HG03060 (cell line): ENCODE measurements around the gene KLHL22.
"Not testable (repeated sequence)": the region's sequence is repeated elsewhere in the genome, so short reads cannot be mapped to it uniquely, and the experiment has no call there.

Experiments used
- ATAC-seq: cut with Tn5 transposase; IDR thresholded peaks from one replicate; pipeline ENCODE4 v1.9.1; 2021; ENCODE audit warnings: low read depth, moderate number of reproducible peaks; ENCODE audit not compliant: unreplicated experiment

KLHL22 gene

GRCh38 chr22:20423906-20424551, 71.6 kb downstream of the KLHL22 start:
- ATAC-seq = no peak

GRCh38 chr22:20423008-20423905, 72.3 kb downstream of the KLHL22 start:
- ATAC-seq = no peak

DNA sequence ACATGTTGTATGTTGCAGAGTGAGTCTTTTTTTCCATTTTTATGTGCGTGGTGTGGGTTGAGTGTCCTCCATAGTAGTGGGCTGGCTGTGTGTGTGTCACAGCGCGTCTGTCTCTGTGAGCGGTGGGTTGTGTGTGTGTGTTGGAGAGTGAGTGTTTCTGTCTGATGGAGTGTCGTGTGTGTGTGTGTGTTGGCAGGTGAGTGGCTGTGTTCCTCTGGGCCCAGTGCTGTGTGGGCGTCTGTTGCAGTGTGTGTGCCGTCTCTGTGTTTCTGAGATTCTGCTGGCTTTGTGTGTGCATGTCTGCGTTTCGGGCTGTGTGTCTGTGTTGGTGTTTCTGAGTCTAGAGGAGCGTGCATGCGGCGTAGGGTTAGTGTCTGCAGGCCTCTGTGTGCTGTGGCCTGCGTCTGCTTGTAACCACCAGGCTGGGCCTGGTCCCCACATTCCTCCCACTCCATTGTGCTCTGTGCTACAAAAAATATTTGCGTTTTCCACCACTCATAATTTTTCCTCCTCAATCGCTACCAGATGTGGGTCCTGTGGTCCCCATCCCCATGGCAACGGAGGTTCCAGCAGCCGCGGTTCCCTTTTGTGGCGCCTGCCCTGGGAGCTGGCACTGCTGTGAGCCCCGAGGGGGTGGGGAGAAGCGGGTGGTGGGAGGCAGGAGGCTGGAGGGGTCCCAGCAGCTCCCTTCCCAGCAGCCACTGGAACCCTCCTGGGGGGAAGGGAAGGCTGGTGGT, 73.2 kb downstream of the KLHL22 start:
- no peak for ATAC-seq

DNA sequence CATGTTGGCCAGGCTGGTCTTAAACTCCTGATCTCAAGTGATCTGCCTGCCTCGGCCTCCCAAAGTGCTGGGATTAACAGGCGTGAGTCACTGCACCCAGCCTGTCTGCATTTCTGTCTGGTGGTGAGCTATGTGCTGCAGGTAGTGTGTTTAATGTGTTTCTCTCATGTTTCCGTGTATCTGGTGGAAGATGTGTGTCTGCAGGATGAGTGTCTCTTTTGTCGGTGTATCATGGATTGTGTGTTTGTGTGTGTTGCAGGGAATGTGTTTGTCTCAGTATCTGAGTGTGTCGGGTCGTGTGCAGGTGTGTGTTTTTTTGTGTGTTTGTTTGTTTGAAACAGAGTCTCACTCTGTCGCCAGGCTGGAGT, 74.1 kb downstream of the KLHL22 start:
- ATAC-seq = no peak

- no peak for ATAC-seq
Measured at GRCh38 chr22:20420157-20420842, 75.3 kb downstream of the KLHL22 start.

DNA sequence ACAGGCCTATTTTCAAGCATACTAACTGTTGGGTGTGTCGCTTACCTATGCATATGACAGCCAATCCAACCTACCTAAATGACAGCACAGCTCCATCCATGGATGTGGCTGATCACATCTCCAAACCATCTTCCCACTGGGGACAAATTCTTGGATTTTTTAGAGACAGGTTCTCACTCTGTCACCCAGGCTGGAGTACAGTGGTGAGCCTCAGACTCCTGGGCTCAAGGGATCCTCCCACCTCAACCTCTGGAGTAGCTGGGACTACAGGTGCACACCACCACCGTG, 76.0 kb downstream of the KLHL22 start:
- ATAC-seq = no peak

- ATAC-seq = no peak
Measured at GRCh38 chr22:20418211-20418788, 77.3 kb downstream of the KLHL22 start.

DNA sequence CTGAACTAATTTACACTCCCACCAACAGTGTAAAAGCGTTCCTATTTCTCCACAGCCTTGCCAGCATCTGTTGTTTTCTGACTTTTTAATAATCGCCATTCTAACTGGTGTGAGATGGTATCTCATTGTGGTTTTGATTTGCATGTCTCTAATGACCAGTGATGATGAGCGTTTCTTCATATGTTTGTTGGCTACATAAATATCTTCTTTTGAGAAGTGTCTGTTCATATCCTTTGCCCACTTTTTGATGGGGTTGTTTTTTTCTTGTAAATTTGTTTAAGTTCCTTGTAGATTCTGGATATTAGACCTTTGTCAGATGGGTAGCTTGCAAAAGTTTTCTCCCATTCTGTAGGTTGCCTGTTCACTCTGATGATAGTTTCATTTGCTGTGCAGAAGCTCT, 79.9 kb downstream of the KLHL22 start:
- ATAC-seq = not testable (repeated sequence)

- not testable (repeated sequence) for ATAC-seq
Measured at GRCh38 chr22:20415241-20415640, 80.4 kb downstream of the KLHL22 start.

- ATAC-seq = no peak
Measured at GRCh38 chr22:20414450-20414849, 81.1 kb downstream of the KLHL22 start.

DNA sequence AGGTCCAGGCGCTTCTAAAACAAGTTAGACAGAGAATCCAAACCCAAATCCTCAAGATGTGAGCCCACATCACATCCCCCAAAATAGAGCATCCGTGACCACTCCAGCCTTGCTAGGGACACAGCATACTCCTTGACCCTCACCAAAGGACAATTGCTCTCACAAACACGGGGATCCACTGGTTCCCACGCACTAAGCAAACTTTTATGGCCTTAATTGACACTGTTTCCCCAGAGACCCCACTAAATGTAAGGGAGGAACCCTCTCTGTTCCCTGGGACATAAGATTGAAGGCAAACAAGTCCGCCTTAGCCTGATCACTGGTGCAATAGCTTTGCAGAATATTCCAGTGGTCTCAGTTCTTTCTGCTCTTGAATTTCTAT, 81.5 kb downstream of the KLHL22 start:
- ATAC-seq = no peak

- ATAC-seq = no peak
Measured at GRCh38 chr22:20413217-20414058, 82.2 kb downstream of the KLHL22 start.

DNA sequence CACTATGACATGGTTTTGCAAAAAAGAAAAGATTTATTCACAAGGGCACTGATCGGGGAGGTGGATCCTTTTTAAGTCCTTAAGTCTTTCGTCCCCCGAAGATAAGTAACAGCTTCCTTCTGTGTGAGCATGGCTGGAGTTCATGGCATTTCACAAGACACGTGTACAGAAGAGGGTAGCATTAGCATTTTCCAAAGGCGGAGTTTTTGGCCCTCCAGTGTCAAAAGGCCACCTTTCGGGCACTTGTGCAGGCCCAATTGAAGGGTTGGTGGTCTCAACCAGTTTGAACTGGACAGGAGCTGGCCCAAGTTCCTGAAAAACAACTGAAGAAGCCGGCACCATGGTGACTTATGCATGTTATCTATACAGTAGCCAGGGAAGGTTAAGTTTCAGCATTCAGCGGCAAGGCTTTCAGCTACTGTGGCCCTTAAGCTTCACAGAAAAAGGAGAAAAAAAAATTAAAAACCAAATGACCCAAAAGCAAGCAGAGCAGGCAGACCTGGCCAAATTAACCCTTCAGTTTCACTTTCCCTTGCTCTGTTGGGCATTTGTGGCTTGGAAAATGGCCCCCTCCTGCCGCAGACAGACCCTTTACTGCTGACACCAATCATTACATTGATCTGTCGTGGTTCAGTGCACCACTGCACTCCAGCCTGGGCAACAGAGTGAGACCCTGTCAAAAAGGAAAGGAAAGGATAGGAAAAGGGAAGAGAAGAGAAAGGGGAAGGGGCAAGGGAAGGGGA, 83.0 kb downstream of the KLHL22 start:
- no peak for ATAC-seq

DNA sequence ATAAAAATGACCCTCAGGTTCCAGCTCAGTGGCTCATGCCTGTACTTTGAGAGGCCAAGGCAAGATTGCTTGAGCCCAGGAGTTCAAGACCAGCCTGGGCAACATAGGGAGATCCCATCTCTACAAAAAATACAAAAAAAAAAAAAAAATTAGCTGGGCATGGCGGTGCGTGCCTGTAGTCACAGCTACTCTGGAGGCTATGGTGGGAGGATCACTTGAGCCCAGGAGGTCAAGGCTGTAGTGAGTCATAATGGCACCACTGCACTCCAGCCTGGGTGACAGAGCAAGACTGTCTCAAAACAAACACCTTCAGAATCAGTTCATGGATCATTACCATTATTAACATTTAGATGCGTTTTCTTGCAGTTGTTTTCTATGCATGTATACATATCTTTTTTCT, 86.2 kb downstream of the KLHL22 start:
- not testable (repeated sequence) for ATAC-seq

DNA sequence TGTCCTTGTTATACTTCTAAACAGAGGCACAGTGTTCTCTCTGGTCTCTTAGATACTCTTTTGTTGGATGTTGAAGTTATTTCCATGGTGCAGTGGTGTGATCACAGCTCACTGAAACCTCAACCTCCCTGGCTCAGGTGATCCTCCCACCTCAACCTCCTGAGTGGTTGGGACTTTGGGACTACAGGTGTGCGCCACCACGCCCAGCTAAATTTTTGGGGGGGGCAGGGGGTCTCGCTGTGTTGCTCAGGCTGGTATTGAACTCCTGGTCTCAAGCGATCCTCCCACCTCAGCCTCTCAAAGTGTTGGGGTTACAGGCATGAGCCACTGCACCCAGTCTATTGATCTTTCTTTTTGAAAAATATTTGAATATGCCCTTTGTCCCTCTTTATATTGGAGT, 86.7 kb downstream of the KLHL22 start:
- no peak for ATAC-seq

GRCh38 chr22:20407829-20408228, 87.8 kb downstream of the KLHL22 start:
- no peak for ATAC-seq

DNA sequence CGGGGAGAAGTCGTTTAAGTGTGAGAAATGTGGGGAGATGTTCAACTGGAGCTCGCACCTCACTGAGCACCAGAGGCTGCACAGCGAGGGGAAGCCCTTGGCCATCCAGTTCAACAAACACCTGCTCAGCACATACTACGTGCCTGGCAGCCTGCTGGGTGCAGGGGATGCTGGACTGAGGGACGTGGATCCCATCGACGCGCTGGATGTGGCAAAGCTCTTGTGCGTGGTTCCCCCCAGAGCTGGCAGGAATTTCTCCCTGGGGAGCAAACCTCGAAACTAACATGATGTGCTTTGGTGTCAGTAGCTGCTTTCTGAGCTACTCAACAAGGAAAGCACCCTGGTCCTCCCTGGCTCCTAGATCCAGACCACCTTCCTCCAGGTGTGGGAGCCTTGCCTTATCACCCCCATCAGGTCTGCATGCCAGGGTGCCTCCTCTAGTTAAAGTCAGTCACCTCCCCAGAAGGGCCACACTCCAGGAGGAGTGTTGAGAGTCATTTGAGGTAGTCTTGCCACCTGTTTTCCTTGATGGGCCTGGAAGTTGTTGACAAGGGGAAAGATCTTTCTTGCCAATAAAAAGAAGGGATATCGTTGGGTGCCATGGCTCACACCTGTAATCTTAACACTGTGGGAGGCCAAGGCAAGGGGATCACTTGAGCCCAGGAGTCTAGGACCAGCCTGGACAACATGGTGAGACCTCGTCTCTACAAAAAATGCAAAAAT, 88.7 kb downstream of the KLHL22 start:
- no peak for ATAC-seq

GRCh38 chr22:20405931-20406685, 89.5 kb downstream of the KLHL22 start:
- no peak for ATAC-seq
